HepG2 (cell line): ENCODE measurements around the gene POC1B. TPM values are rescaled to one million over a fixed set of nuclear protein-coding genes. Genes with fewer than 3 reads are reported as not detected.

Experiments
- BCL6 ChIP-seq: IDR thresholded peaks from 2 replicates; pipeline ENCODE4 v1.6.1; 2016; ENCODE audit warnings: missing genetic modification reagents, missing compliant biosample characterization
- FOXM1 ChIP-seq: sonication (generic); formaldehyde crosslinking; IDR thresholded peaks from 2 replicates; pipeline ENCODE4 v1.5.0; 2020; ENCODE audit warnings: missing genetic modification reagents
- FOXO1 ChIP-seq: sonication (generic); formaldehyde crosslinking; IDR thresholded peaks from 2 replicates; pipeline ENCODE4 v1.4.0; 2020; ENCODE audit warnings: missing genetic modification reagents
- GFI1 ChIP-seq: sonication (generic); formaldehyde crosslinking; IDR thresholded peaks from 2 replicates; pipeline ENCODE4 v1.5.0; 2020; ENCODE audit warnings: missing genetic modification reagents, mild to moderate bottlenecking, borderline replicate concordance
- HMG20B ChIP-seq: conservative IDR thresholded peaks from 2 replicates; pipeline ENCODE4 v1.6.1; 2016; ENCODE audit warnings: missing genetic modification reagents, missing compliant biosample characterization
- PRDM15 ChIP-seq: sonication (generic); formaldehyde crosslinking; IDR thresholded peaks from 2 replicates; pipeline ENCODE4 v1.4.0; 2020; ENCODE audit warnings: missing genetic modification reagents
- SALL1 ChIP-seq: sonication (generic); formaldehyde crosslinking; IDR thresholded peaks from 2 replicates; pipeline ENCODE4 v1.8.0; 2022; ENCODE audit warnings: mild to moderate bottlenecking, missing genetic modification reagents
- THYN1 ChIP-seq: sonication (generic); formaldehyde crosslinking; IDR thresholded peaks from 2 replicates; pipeline ENCODE4 v1.8.1; 2023; ENCODE audit warnings: low read depth, mild to moderate bottlenecking, moderate library complexity, missing genetic modification reagents, borderline replicate concordance
- UBTF ChIP-seq: sonication (generic); formaldehyde crosslinking; IDR thresholded peaks from 2 replicates; pipeline ENCODE4 v1.4.0; 2020; ENCODE audit warnings: mild to moderate bottlenecking, missing genetic modification reagents
- ZBTB46 ChIP-seq: sonication (generic); formaldehyde crosslinking; IDR thresholded peaks from 2 replicates; pipeline ENCODE4 v1.4.0; 2020; ENCODE audit warnings: mild to moderate bottlenecking, missing genetic modification reagents, borderline replicate concordance
- ZNF263 ChIP-seq: sonication (generic); formaldehyde crosslinking; IDR thresholded peaks from 2 replicates; pipeline ENCODE4 v1.4.0; 2020; ENCODE audit warnings: missing genetic modification reagents
- ZNF34 ChIP-seq: sonication (generic); formaldehyde crosslinking; IDR thresholded peaks from 2 replicates; pipeline ENCODE4 v1.4.0; 2020; ENCODE audit warnings: mild to moderate bottlenecking, missing genetic modification reagents, borderline replicate concordance
- ZNF564 ChIP-seq: sonication (generic); formaldehyde crosslinking; IDR thresholded peaks from 2 replicates; pipeline ENCODE4 v1.8.1; 2023; ENCODE audit warnings: mild to moderate bottlenecking, missing genetic modification reagents
- ZNF770 ChIP-seq: sonication (generic); formaldehyde crosslinking; IDR thresholded peaks from 2 replicates; pipeline ENCODE4 v1.5.0; 2020; ENCODE audit warnings: mild to moderate bottlenecking, missing genetic modification reagents
- ZNF83 ChIP-seq: sonication (generic); formaldehyde crosslinking; IDR thresholded peaks from 2 replicates; pipeline ENCODE4 v1.4.0; 2020; ENCODE audit warnings: missing genetic modification reagents, mild to moderate bottlenecking, borderline replicate concordance
- polyA plus RNA-seq, 8 experiments: library from polyadenylated mRNA; depleted of rRNA in 3 of 8; stranded (reverse) in 7 of 8; unstranded in 1 of 8; fragments of >200 nt; fragmentation: Illumina TruSeq in 4 of 8; extraction: Trizol in 4 of 8; gene quantifications; 2 replicates each; pipeline versions ENCODE4 v1.2.1 to v1.2.3, GENCODE V29; 2011 to 2016; ENCODE audit warnings: low read depth in 4 of 8, missing spikeins in 1 of 8, mixed read lengths in 1 of 8; ENCODE audit not compliant: insufficient read depth in 1 of 8
- total RNA-seq, 5 experiments: library from RNA; depleted of rRNA; stranded (reverse); fragments of >200 nt; fragmentation: Illumina TruSeq; extraction: Trizol; gene quantifications; 2 replicates each; pipeline ENCODE4 v1.2.3, GENCODE V29; 2016; ENCODE audit warnings: low read depth in 1 of 5

The POC1B gene
- total and polyA plus RNA-seq, 2 of the 13 experiments (the other 11 are each of a cell fraction or from before 2014, with no cell fraction given): 9.3 to 11.0 TPM

- TF ChIP-seq UBTF: no peak
- TF ChIP-seq GFI1 (CRISPR knock-in tag): peak; percentile 73
- peak; percentile 62 for TF ChIP-seq SALL1 (CRISPR knock-in tag)
- peak; percentile 51 for TF ChIP-seq BCL6 (CRISPR knock-in tag)
- no peak for TF ChIP-seq ZBTB46 (CRISPR knock-in tag)
- TF ChIP-seq HMG20B: peak; percentile 84
- TF ChIP-seq ZNF770: peak; percentile 79
- no peak for TF ChIP-seq ZNF263
- no peak for TF ChIP-seq THYN1 (CRISPR knock-in tag)
- peak; percentile 79 for TF ChIP-seq FOXO1 (CRISPR knock-in tag)
- no peak for TF ChIP-seq ZNF564 (CRISPR knock-in tag)
- TF ChIP-seq ZNF83 (CRISPR knock-in tag): no peak
- no peak for TF ChIP-seq PRDM15 (CRISPR knock-in tag)
- no peak for TF ChIP-seq FOXM1 (CRISPR knock-in tag)
- 0 out of 2 replicates have a peak, but pooled peaks have one; percentile 21 for TF ChIP-seq ZNF34
These were observed 134.0 kb downstream of the POC1B start (continued) for GRCh38 chr12:89391726-89392336.
